DND-41 (cell line): ENCODE measurements around the gene SYCN.

Experiments
- EZH2 ChIP-seq: IDR thresholded peaks from 3 replicates; pipeline ENCODE4 v1.6.1; 2012; ENCODE audit warnings: borderline replicate concordance, low read depth, mild to moderate bottlenecking, moderate library complexity, low read length, inconsistent platforms; ENCODE audit not compliant: severe bottlenecking
- TF ChIP-seq, protein P1 (sequence below): IDR thresholded peaks from 2 replicates; pipeline ENCODE4 v1.5.1; 2012; ENCODE audit warnings: borderline replicate concordance, low read length, moderate library complexity, mild to moderate bottlenecking; ENCODE audit not compliant: poor library complexity, severe bottlenecking; ENCODE audit errors: extremely low read depth

DNA sequence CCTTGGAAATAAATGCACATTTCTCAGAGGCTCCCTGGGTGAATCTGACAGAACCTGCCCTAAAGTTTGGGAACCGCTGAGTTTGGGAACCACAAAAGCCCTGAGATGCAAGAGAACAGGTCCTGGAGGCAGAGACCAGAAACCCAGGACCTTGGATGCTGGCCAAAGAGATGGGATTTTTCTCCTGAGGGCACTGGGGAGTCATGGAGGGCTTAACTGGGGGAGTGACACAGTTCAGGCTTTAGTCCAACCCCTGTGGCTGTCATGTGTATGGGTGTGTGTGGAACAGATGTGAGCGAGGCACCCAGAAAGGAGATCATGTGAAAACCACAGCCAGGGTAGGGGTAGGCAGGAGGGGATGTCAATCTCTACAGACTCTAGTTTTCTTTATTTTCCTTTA lies 11.2 kb downstream of the SYCN start:
- TF ChIP-seq, protein P1, sequence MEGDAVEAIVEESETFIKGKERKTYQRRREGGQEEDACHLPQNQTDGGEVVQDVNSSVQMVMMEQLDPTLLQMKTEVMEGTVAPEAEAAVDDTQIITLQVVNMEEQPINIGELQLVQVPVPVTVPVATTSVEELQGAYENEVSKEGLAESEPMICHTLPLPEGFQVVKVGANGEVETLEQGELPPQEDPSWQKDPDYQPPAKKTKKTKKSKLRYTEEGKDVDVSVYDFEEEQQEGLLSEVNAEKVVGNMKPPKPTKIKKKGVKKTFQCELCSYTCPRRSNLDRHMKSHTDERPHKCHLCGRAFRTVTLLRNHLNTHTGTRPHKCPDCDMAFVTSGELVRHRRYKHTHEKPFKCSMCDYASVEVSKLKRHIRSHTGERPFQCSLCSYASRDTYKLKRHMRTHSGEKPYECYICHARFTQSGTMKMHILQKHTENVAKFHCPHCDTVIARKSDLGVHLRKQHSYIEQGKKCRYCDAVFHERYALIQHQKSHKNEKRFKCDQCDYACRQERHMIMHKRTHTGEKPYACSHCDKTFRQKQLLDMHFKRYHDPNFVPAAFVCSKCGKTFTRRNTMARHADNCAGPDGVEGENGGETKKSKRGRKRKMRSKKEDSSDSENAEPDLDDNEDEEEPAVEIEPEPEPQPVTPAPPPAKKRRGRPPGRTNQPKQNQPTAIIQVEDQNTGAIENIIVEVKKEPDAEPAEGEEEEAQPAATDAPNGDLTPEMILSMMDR: no peak
- TF ChIP-seq EZH2: no peak
